SK-N-SH (cell line): ENCODE measurements around the gene ADRA1B. TPM values are rescaled to one million over a fixed set of nuclear protein-coding genes. Genes with fewer than 3 reads are reported as not detected.
A peak's percentile ranks its signal among the peaks of the same experiment; 100 is the strongest.
"Not testable (repeated sequence)": the region's sequence is repeated elsewhere in the genome, so short reads cannot be mapped to it uniquely, and the experiment has no call there.

Experiments used
- CTCF ChIA-PET: fragments of 300-600, 350-600 bp; formaldehyde crosslinking; extraction: SDS; loops from one replicate; lab custom pipeline; 2021; lab: Yijun Ruan, JAX
- POLR2A ChIA-PET: fragments of 350-600 bp; sonication (Branson Sonifier 250); formaldehyde crosslinking; extraction: SDS; loops from one replicate; lab custom pipeline; 2020; ENCODE audit warnings: antibody characterized with exemption, inconsistent platforms; lab: Yijun Ruan, JAX
- DNase-seq: peaks from one replicate; pipeline ENCODE4 v3.0.0; 2012
- H2AFZ ChIP-seq: fragments of 200-600 bp; sonication (generic); 2 replicates; pipeline ENCODE4 v1.8.1; 2016; ENCODE audit warnings: antibody characterized with exemption, mild to moderate bottlenecking, low read depth
- H3F3A ChIP-seq: fragments of 200-600 bp; sonication (generic); replicated peaks from 2 replicates; pipeline ENCODE3; 2016; ENCODE audit warnings: antibody characterized with exemption, mild to moderate bottlenecking; ENCODE audit not compliant: insufficient read depth
- H3K27ac ChIP-seq, 2 experiments: fragments of 200-500 bp in 1 of 2; fragments of 200-600 bp in 1 of 2; sonication (Bioruptor generic) in 1 of 2; sonication (generic), shearing (Covaris generic) in 1 of 2; 2 replicates each; pipeline versions ENCODE4 v1.5.1 to v1.6.1; 2014 to 2016; ENCODE audit warnings: low read depth in 2 of 2, inconsistent platforms in 1 of 2, low read length in 1 of 2, mild to moderate bottlenecking in 1 of 2, mixed read lengths in 1 of 2
- H3K27me3 ChIP-seq: fragments of 200-600 bp; sonication (generic), shearing (Covaris generic); 2 replicates; pipeline ENCODE4 v1.6.1; 2016; ENCODE audit warnings: mixed run types; ENCODE audit not compliant: insufficient read depth
- H3K36me3 ChIP-seq, 2 experiments: fragments of 200-500 bp in 1 of 2; fragments of 200-600 bp in 1 of 2; sonication (Bioruptor generic) in 1 of 2; sonication (generic) in 1 of 2; replicated peaks in 1 of 2; 2 replicates each; pipeline versions ENCODE3 to v1.5.1; 2014 to 2016; ENCODE audit warnings: low read length in 1 of 2, mild to moderate bottlenecking in 1 of 2; ENCODE audit not compliant: insufficient read depth in 2 of 2, control insufficient read depth in 1 of 2
- H3K4me1 ChIP-seq, 2 experiments: fragments of 200-500 bp in 1 of 2; fragments of 200-600 bp in 1 of 2; sonication (Bioruptor generic) in 1 of 2; sonication (generic), shearing (Covaris generic) in 1 of 2; 2 replicates each; pipeline versions ENCODE4 v1.5.1 to v1.6.1; 2014 to 2016; ENCODE audit warnings: low read depth in 1 of 2, low read length in 1 of 2, mixed run types in 1 of 2; ENCODE audit not compliant: insufficient read depth in 2 of 2, control insufficient read depth in 1 of 2
- H3K4me2 ChIP-seq: fragments of 200-600 bp; sonication (generic), shearing (Covaris generic); 2 replicates; pipeline ENCODE4 v1.6.1; 2017; ENCODE audit warnings: mixed run types
- H3K4me3 ChIP-seq, 2 experiments: fragments of 200-500 bp in 1 of 2; fragments of 200-600 bp in 1 of 2; sonication (Bioruptor generic) in 1 of 2; sonication (generic), shearing (Covaris generic) in 1 of 2; 2 replicates each; pipeline versions ENCODE4 v1.5.1 to v1.8.1; 2014 to 2016; ENCODE audit warnings: low read depth in 2 of 2, inconsistent platforms in 1 of 2, low read length in 1 of 2, mild to moderate bottlenecking in 1 of 2, mixed read lengths in 1 of 2, moderate library complexity in 1 of 2
- H3K79me2 ChIP-seq: fragments of 200-600 bp; sonication (generic); 2 replicates; pipeline ENCODE4 v1.8.1; 2017; ENCODE audit warnings: mild to moderate bottlenecking; ENCODE audit not compliant: insufficient read depth
- H3K9ac ChIP-seq: fragments of 200-600 bp; sonication (generic); 2 replicates; pipeline ENCODE4 v1.6.1; 2017; ENCODE audit warnings: mixed run types
- H3K9me2 ChIP-seq: fragments of 200-600 bp; sonication (generic); 2 replicates; pipeline ENCODE4 v1.6.1; 2017; ENCODE audit warnings: mixed run types
- H3K9me3 ChIP-seq: fragments of 200-600 bp; sonication (generic); 2 replicates; pipeline ENCODE4 v1.6.1; 2017; ENCODE audit warnings: mixed run types, mild to moderate bottlenecking, moderate library complexity
- H4K20me1 ChIP-seq: fragments of 200-600 bp; sonication (generic); 2 replicates; pipeline ENCODE4 v1.6.1; 2017; ENCODE audit warnings: mild to moderate bottlenecking, mixed run types; ENCODE audit not compliant: insufficient read depth
- EP300 ChIP-seq, 2 experiments: IDR thresholded peaks; 2 replicates each; pipeline versions ENCODE4 v1.4.0 to v1.6.1; 2012; ENCODE audit warnings: borderline replicate concordance in 1 of 2, low read depth in 1 of 2, low read length in 1 of 2
- EZH2phosphoT487 ChIP-seq: fragments of 200-600 bp; sonication (generic); IDR thresholded peaks from 2 replicates; pipeline ENCODE4 v1.6.1; 2017; ENCODE audit warnings: low read depth, mixed run types, mild to moderate bottlenecking, antibody characterized with exemption, moderate library complexity, borderline replicate concordance
- FOXJ3 ChIP-seq: sonication (generic); formaldehyde crosslinking; IDR thresholded peaks from 2 replicates; pipeline ENCODE4 v1.5.1; 2020; ENCODE audit warnings: mild to moderate bottlenecking, missing genetic modification reagents
- FOXM1 ChIP-seq: IDR thresholded peaks from 2 replicates; pipeline ENCODE4 v1.4.0; 2012; ENCODE audit warnings: low read depth, mild to moderate bottlenecking
- GABPA ChIP-seq: IDR thresholded peaks from 2 replicates; pipeline ENCODE4 v1.4.0; 2012; ENCODE audit warnings: low read depth, mild to moderate bottlenecking
- GATA2 ChIP-seq: sonication (generic); formaldehyde crosslinking; IDR thresholded peaks from 2 replicates; pipeline ENCODE4 v1.5.0; 2020; ENCODE audit warnings: mild to moderate bottlenecking, missing genetic modification reagents
- MXI1 ChIP-seq: IDR thresholded peaks from 2 replicates; pipeline ENCODE4 v1.6.1; 2012; ENCODE audit warnings: mild to moderate bottlenecking, low read depth, low read length, improper control_type of control experiment
- NFIC ChIP-seq: IDR thresholded peaks from 2 replicates; pipeline ENCODE4 v1.4.0; 2012; ENCODE audit warnings: borderline replicate concordance
- NRF1 ChIP-seq: IDR thresholded peaks from 2 replicates; pipeline ENCODE4 v1.6.1; 2012; ENCODE audit warnings: low read depth, mild to moderate bottlenecking, low read length
- POLR2AphosphoS5 ChIP-seq: IDR thresholded peaks from 2 replicates; pipeline ENCODE4 v1.6.1; 2012; ENCODE audit warnings: low read depth, low read length
- RFX5 ChIP-seq: IDR thresholded peaks from 2 replicates; pipeline ENCODE4 v1.6.1; 2012; ENCODE audit warnings: mild to moderate bottlenecking, improper control_type of control experiment, low read length
- RXRA ChIP-seq: IDR thresholded peaks from 2 replicates; pipeline ENCODE4 v1.4.0; 2012; ENCODE audit warnings: low read depth, mild to moderate bottlenecking, borderline replicate concordance
- TAF1 ChIP-seq: IDR thresholded peaks from 2 replicates; pipeline ENCODE4 v1.6.1; 2012; ENCODE audit warnings: low read depth, mild to moderate bottlenecking, low read length, moderate library complexity, borderline replicate concordance
- TCF12 ChIP-seq: IDR thresholded peaks from 2 replicates; pipeline ENCODE4 v1.4.0; 2012
- TEAD4 ChIP-seq: IDR thresholded peaks from 2 replicates; pipeline ENCODE4 v1.4.0; 2012; ENCODE audit warnings: mild to moderate bottlenecking, borderline replicate concordance; ENCODE audit not compliant: insufficient read depth
- WGBS: methylation state at CpG from one replicate; pipeline ENCODE4 v1.1.6; 2017; ENCODE audit warnings: low lambda C conversion rate; 5-methylcytosine and 5-hydroxymethylcytosine counted together
- polyA plus RNA-seq, 3 experiments: library from polyadenylated mRNA; depleted of rRNA; stranded (reverse); fragments of >200 nt; gene quantifications; 2 replicates each; pipeline ENCODE4 v1.2.3, GENCODE V29; 2012
- TF ChIP-seq, protein P1 (sequence below): fragments of 150-350 bp; IDR thresholded peaks from 2 replicates; pipeline ENCODE4 v1.6.1; 2016; ENCODE audit warnings: mild to moderate bottlenecking, low read depth, low read length
- TF ChIP-seq, protein P2 (sequence below): IDR thresholded peaks from 2 replicates; pipeline ENCODE4 v1.4.0; 2012; ENCODE audit warnings: low read depth
- TF ChIP-seq, protein P3 (sequence below): fragments of 200-600 bp; sonication (generic); IDR thresholded peaks from 2 replicates; pipeline ENCODE4 v1.6.1; 2017; ENCODE audit warnings: antibody characterized with exemption, mild to moderate bottlenecking, moderate library complexity
- TF ChIP-seq, protein P4 (sequence below): IDR thresholded peaks from 2 replicates; pipeline ENCODE4; 2012

Gene ADRA1B
- polyA plus RNA-seq, 1 of the 3 experiments (the other 2 are of a cell fraction): 2.2 TPM

DNA sequence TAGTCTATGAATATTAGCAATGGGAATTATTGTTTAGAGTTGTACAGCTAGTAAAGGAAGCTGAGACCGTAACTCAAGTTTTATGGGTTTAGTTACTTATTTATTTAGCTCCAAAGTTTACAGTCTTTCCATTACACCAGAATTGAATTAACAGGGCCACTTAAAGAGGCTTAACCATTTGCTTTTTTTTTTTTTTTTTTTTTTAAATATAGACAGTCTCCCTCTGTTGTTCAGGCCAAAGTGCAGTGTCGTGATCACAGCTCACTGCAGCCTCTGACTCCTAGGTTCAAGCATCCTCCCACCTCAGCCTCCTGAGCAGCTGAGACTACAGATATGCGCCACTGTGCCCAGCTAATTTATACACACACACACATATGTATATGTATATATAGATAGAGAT is 91.2 kb downstream of the ADRA1B start:
- Histone ChIP-seq H3K27me3 (no peaks in the 10 kb centered on the region), H3K4me1 (peaks cover 9 to 15% of the 10 kb centered on the region in 2 experiments; a peak in 3 of 4 replicates), H3K4me2 (no peak overlapping the region), H2AFZ (no peak overlapping the region), H4K20me1 (peaks cover 3% of the 10 kb centered on the region; the same call in 1 of the 2 replicates), H3K79me2 (peaks cover 36% of the 10 kb centered on the region), H3K9me3 (no peaks in the 10 kb centered on the region), H3F3A (no peaks in the 10 kb centered on the region), H3K9me2 (no peaks in the 10 kb centered on the region), H3K9ac (no peak overlapping the region)
- no peak for DNase-seq
- CTCF ChIA-PET: interaction anchor here (0.8 to 1.6 kb wide), 2 partner anchors 14 to 42 kb away, joined by 3 read pairs; no protein-coding TSS in a partner anchor
- TF ChIP-seq RFX5 (no peak), NRF1 (no peak), GABPA (no peak), POLR2AphosphoS5 (no peak), FOXM1 (no peak), NFIC (no peak), RXRA (no peak), TAF1 (no peak), TEAD4 (no peak), MXI1 (no peak), GATA2 (CRISPR knock-in tag) (no peak), EP300 (IDR thresholded peaks at IDR 0.05; ENCODE audit: borderline replicate concordance in 1 of 2, low read depth in 1 of 2, low read length in 1 of 2) (no peak), FOXJ3 (CRISPR knock-in tag) (no peak), EZH2phosphoT487 (no peak), TCF12 (no peak)
- TF ChIP-seq, protein P1, sequence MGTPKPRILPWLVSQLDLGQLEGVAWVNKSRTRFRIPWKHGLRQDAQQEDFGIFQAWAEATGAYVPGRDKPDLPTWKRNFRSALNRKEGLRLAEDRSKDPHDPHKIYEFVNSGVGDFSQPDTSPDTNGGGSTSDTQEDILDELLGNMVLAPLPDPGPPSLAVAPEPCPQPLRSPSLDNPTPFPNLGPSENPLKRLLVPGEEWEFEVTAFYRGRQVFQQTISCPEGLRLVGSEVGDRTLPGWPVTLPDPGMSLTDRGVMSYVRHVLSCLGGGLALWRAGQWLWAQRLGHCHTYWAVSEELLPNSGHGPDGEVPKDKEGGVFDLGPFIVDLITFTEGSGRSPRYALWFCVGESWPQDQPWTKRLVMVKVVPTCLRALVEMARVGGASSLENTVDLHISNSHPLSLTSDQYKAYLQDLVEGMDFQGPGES: no peak
- TF ChIP-seq, protein P2, sequence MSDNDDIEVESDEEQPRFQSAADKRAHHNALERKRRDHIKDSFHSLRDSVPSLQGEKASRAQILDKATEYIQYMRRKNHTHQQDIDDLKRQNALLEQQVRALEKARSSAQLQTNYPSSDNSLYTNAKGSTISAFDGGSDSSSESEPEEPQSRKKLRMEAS: no peak
- TF ChIP-seq, protein P3, sequence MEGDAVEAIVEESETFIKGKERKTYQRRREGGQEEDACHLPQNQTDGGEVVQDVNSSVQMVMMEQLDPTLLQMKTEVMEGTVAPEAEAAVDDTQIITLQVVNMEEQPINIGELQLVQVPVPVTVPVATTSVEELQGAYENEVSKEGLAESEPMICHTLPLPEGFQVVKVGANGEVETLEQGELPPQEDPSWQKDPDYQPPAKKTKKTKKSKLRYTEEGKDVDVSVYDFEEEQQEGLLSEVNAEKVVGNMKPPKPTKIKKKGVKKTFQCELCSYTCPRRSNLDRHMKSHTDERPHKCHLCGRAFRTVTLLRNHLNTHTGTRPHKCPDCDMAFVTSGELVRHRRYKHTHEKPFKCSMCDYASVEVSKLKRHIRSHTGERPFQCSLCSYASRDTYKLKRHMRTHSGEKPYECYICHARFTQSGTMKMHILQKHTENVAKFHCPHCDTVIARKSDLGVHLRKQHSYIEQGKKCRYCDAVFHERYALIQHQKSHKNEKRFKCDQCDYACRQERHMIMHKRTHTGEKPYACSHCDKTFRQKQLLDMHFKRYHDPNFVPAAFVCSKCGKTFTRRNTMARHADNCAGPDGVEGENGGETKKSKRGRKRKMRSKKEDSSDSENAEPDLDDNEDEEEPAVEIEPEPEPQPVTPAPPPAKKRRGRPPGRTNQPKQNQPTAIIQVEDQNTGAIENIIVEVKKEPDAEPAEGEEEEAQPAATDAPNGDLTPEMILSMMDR: no peak
- TF ChIP-seq, protein P4, sequence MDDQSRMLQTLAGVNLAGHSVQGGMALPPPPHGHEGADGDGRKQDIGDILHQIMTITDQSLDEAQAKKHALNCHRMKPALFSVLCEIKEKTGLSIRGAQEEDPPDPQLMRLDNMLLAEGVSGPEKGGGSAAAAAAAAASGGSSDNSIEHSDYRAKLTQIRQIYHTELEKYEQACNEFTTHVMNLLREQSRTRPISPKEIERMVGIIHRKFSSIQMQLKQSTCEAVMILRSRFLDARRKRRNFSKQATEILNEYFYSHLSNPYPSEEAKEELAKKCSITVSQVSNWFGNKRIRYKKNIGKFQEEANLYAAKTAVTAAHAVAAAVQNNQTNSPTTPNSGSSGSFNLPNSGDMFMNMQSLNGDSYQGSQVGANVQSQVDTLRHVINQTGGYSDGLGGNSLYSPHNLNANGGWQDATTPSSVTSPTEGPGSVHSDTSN: no peak
- TF ChIP-seq, all 33 proteins: peak for 0
- no peak overlapping the region for H3K27ac ChIP-seq
- POLR2A ChIA-PET: no interaction called here
- peaks cover 17 to 21% of the 10 kb centered on the region in 2 experiments for H3K36me3 ChIP-seq
- 97% methylated on average over 3 of the region's 3 CpGs for WGBS
- H3K4me3 ChIP-seq: no peak overlapping the region

DNA sequence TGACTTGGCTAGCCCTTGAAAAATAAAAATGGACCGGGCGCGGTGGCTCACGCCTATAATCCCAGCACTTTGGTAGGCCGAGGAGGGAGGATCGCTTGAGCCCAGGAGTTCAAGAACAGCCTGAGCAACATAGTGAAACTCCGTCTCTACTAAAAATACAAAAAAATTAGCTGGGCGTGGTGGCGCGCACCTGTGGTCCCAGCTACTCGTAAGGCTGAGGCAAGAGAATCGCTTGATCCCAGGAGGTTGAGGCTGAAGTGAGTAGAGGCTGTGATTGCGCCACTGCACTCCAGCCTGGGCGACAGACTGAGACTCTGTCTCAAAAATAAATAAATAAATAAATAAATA is 92.2 kb downstream of the ADRA1B start:
- not testable (repeated sequence) for H3K4me3 ChIP-seq, H3K9me3 ChIP-seq, H3K9ac ChIP-seq, H3K27ac ChIP-seq, H3K4me2 ChIP-seq, DNase-seq, H3F3A ChIP-seq, H3K9me2 ChIP-seq, H3K27me3 ChIP-seq, H4K20me1 ChIP-seq
- CTCF ChIA-PET: interaction anchor here (1.0 to 3.1 kb wide), 7 partner anchors 13 to 431 kb away, joined by 3 to 19 read pairs (median 3); no protein-coding TSS in a partner anchor
- 93% methylated on average over 14 of the region's 14 CpGs for WGBS
- peaks cover 45% of the 10 kb centered on the region for H3K79me2 ChIP-seq
- H3K4me1 ChIP-seq: peaks cover 9 to 15% of the 10 kb centered on the region in 2 experiments; a peak in 3 of 4 replicates
- POLR2A ChIA-PET: interaction anchor here (1.0 kb wide), 1 partner anchor 406 kb away, joined by 3 read pairs; no protein-coding TSS in a partner anchor
- peak overlapping the region; percentile 99 for H2AFZ ChIP-seq
- H3K36me3 ChIP-seq: peaks cover 24 to 31% of the 10 kb centered on the region in 2 experiments
